GM19035 (cell line): Measurements from ENCODE around the gene ZNF91.
"Not testable (repeated sequence)": the region's sequence is repeated elsewhere in the genome, so short reads cannot be mapped to it uniquely, and the experiment has no call there.

Source experiments
- ATAC-seq: cut with Tn5 transposase; IDR thresholded peaks from one replicate; pipeline ENCODE4 v1.9.1; 2021; ENCODE audit not compliant: unreplicated experiment

ZNF91 gene

DNA sequence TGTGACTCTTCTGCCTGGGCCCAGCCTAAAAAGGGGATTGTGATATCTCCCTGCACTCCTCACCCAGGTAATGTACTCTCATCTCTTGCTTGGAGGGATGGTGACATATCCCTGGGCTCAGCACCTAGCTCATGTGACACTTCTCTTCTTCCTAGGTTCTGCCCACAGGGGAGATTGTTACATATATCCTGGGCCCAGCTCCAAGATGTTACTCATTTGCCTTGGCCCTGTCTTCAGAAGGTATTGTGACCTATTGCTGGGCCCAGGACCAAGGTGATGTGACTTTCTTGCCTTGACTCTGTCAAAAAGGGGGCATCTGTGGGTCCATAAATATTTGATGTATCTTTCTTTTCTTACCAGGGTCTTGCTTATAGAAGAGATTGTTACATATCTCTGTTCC is 73.9 kb downstream of the ZNF91 start:
- ATAC-seq = not testable (repeated sequence)

DNA sequence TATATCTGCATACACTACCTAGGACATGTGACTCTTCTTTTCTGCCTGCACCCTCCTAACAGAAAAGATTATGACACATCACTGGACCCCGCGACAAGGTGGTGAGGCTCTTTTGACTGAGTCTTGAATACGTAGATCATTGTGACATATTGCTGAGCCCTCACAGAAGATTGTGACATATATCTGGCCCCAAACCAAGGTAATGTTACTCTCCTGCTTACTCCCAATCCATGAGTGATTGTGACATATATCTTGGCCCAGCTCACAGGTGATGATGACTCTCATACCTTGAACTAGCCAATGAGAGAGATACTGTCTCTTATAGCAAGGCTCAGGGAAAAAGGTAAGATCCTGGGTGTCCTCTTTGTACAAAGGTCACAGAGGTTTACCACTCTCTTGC is 75.7 kb downstream of the ZNF91 start:
- ATAC-seq = not testable (repeated sequence)

DNA sequence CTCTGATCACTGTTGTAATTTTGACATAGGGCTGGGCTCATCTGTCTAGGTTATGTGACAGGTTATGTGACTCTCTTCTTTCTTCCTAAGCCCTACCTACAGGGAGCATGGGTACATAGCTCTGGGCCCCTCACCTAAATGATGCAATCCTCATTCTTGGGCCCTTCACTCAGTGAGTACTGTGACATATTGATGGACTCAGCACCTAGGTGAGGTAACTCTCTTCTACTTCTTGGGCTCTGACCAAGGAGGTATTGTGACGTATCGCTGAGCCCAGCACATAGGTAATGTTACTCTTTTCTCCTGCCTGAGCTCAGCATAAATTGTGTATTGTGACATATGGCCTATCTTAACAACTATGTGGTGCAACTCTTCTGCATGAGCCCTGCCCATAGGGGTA is 76.3 kb downstream of the ZNF91 start:
- not testable (repeated sequence) for ATAC-seq

DNA sequence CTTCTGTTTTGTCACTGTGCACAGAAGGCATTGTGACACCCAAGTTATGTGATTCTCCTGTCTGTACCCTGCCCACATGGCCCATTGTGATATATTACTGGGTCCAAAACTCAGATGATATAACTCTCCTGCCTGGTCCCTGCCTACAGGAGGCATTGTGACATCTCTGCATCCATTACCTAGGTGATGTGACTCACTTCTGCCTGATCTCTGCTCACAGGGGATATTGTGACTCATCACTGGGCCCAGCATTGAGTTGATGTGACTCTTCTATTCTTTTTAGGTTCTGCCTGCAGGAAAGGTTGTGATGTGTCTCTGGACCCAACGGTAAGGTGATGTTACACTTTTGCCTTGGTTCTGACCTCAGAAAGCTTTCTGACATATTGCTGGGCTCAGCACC is 77.1 kb downstream of the ZNF91 start:
- ATAC-seq = no peak

DNA sequence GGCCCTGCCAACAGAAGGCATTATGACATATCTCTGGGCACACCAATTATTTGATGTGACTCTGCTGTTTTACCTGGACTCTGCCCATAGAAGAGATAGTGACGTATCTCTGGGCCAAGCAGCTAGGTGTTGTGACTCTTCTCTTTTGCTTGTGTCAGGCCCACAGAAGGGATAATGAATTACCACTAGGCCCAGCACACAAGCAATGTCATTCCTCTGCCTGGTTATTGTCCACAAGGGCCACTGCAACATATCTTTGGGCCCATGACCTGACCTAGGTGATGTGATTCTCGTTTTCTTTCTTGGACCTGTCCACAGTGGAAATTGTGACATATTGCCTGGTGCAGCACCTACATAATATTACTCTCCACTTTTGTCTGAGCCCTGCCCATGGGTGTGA is 80.0 kb downstream of the ZNF91 start:
- ATAC-seq = no peak

DNA sequence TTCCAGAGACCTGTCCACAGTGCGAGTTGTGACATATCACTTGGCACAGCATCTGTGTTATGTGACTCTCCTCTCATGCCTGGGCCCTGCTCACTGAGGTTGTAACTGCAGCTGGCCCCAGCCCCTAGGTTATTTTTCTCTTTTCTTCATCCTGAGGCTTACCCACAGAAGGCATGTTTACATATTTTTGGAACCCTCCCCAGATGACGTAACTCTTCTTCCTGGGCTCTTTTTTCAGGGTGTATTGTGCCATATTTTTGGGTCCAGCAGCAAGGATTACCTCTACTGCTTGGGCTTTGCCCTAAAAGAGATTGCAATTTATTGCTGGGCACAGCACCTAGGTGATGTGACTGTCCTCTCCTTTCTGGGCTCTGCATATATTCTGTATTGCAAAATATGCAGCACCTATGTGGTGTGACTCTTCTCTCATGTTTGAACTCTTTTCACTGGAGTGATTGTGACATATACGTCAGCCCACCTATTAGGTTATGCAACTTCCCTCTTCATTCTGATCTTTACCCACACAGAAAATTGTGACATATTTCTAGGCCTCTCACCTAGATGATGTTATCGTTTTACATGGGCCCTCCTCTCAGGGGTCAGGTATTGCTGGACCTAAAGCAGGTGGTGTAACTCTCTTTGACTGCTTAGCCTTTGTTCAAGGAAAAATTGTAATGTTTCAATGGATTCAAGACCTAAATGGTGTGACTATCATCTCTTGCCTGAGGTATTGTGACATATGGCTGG is 80.6 kb downstream of the ZNF91 start:
- no peak for ATAC-seq

DNA sequence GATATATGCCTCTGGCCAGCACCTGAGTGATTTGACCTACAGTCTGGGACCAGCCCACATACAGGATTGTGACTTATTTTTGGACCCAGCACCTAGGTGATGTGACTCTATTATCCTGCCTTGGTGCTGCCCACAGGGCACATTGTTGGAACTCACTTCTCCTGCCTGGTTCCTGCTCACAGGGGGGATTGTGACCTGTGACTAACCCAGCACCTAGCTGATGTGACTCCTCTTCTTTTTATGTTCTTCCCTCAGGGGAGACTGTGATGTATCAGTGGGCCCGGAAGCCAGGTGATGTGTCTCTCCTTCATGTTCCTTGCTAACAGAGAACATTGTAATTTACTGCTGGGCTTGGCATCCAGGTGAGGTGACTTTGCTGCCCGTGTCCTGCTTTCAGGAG is 82.1 kb downstream of the ZNF91 start:
- no peak for ATAC-seq

DNA sequence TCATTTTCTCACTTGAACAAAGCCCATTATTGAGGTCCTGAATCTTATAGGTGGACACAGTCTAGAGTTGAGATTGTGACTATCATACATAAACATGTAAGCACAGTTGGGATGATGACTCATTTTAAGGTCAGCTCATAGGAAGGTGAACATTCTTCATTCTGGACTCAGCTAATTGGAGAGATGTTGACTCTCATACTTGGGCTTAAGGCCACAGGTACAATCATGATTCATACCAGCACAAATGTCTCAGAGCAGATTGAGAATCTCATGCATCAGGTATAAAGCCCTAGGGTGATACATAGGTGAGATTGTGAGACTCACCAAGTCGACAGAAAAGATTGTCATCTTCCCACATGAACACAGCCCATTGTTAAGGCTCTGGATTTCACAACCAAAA is 82.8 kb downstream of the ZNF91 start:
- ATAC-seq = no peak

DNA sequence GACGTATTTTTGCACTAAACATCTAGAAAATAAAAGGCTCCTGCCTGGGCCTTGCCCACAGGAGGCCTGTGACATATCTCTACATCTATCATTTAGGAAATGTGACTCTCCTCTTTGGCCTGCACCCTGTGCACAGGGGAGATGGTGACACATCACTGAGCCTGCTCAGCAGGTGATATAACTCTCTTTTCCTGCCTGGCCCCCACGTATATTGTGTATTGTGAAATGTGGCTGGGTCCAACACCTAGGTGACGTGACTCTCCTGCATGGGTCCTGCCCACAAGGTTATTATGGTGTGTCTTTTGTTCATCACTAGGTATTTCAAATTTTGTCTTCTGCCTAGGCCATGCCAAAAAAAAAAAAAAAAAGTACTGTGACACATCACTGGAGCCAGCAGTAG is 83.7 kb downstream of the ZNF91 start:
- no peak for ATAC-seq

DNA sequence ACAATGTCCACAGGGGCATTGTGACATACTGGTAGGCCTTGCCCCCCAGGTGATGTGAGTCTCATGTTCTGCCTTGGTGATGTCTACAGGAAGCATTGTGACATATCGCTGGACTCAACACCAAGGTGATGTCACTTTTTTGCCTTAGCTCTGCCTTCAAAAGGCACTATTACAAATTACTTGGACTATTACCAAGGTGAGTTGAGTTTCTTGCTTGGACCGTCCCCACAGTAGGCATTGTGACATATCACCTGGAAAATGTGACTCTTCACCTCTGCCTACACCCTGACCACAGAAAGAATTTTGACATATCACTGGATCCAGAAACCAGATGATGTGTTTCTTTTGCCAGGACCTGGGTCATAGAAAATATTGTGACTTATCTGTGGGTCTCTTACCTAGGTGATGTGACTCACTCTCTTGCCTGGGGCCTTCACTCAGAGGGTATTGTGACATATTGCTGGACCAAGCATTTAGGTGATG is 84.5 kb downstream of the ZNF91 start:
- no peak for ATAC-seq

DNA sequence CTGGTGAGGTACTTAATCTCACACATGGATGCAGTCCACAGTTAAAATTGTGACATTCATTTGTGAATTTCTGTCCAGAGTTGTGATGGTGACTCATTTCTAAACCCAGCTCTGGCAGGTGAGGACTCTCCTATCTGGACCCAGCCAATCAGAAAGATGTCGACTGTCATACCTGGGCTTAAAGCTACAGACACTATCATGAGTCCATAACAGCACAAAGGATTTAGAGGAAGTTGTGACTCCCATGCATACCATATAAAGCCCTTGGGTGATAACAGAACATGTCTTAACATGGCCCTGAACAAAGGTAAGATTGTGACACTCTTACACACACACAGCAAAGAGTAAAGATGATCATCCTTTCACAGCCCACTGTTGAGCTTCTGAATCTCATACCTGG is 85.3 kb downstream of the ZNF91 start:
- ATAC-seq = no peak

DNA sequence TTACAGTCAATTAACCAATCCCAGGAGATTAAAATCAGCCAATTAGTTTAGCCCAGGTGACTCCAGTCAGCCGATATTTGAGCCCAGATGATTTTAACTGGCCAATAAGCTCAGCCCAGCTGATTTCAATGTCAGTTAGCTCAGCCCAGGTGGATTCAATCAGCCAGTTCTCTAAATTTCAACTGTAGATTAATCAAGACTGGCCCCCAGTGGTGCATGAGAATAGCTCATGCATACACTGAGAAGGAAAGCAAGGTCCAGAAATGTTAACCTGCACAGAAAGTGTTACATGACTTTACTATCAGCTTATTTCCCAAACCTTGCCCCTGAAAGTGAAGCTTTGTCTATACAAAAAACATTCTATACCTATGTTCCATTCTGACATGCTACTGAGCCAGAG is 89.7 kb downstream of the ZNF91 start:
- ATAC-seq = no peak

DNA sequence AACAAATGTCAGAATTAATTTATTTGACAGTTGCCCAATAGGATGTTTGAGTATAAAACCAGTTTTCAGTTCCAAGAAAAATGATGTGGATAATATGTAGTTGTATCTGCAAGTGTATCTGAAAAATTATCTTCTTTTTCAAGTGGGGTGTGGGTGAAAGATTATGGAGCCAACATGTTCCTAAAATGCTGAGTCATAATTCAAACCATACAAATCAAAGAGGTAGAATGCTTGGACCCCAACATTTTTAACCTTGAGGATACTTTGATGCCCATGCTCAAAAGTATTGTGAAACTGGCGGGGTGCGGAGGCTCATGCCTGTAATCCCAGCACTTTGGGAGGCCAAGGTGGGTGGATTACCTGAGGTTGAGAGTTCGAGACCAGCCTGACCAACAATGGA is 91.0 kb downstream of the ZNF91 start:
- ATAC-seq = no peak

DNA sequence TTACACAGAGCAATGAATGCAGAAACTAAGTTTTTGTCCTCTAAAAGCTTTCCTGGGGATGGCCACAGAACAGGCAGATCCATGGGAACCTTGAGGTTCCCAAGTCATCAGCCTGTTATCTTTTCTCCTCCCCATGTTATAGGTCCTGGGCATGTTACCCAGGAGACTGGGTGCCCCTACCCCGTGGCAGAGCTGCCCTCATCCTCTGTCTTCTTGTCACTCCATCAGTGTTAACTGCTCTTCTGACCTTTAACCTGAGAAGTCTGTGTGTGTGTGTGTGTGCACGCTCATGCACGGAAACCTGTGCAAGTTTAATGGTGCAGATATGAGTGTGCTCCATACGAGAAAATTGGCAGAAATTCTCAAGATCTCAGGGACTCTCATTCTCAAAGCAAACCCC is 101.1 kb downstream of the ZNF91 start:
- ATAC-seq = no peak

DNA sequence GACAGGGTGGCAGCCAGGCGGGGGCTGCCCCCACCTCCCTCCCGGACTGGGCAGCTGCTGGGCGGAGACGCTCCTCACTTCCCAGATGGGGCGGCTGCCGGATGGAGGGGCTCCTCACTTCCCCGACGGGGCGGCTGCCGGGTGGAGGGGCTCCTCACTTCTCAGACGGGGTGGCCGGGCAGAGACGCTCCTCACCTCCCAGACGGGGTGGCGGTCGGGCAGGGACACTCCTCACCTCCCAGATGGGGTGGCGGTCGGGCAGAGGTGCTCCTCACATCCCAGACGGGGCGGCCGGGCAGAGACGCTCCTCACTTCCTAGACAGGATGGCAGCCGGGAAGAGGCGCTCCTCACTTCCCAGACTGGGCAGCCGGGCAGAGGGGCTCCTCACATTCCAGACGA is 105.3 kb downstream of the ZNF91 start:
- not testable (repeated sequence) for ATAC-seq
